Colonic mucosa (tissue), 4 donors: ENCODE data around the gene CSNK2B. TPM values are rescaled to one million over a fixed set of nuclear protein-coding genes. Genes with fewer than 3 reads are reported as not detected.

ENCODE experiments used
- DNase-seq: peaks from one replicate; pipeline ENCODE4 v3.0.0-alpha.2; 2020
- H3K27ac ChIP-seq: fragments of 200-600 bp; one replicate; pipeline ENCODE4 v1.8.0; 2021
- H3K27me3 ChIP-seq: fragments of 200-600 bp; one replicate; pipeline ENCODE4 v1.8.0; 2021
- H3K36me3 ChIP-seq: fragments of 200-600 bp; one replicate; pipeline ENCODE4 v1.8.0; 2021
- H3K4me1 ChIP-seq: fragments of 200-600 bp; one replicate; pipeline ENCODE4 v1.8.0; 2021; ENCODE audit warnings: mild to moderate bottlenecking
- H3K4me3 ChIP-seq: fragments of 200-600 bp; one replicate; pipeline ENCODE4 v1.8.0; 2021
- H3K9ac ChIP-seq, 2 donors: one replicate each; pipeline ENCODE4 v1.7.0; 2013; ENCODE audit warnings: control low read depth in 2 of 2, low read depth in 2 of 2, low read length in 2 of 2
- H3K9me3 ChIP-seq: fragments of 200-600 bp; one replicate; pipeline ENCODE4 v1.8.0; 2021
- CTCF ChIP-seq: fragments of 200-600 bp; IDR thresholded peaks from one replicate; pipeline ENCODE4 v1.8.0; 2022; ENCODE audit warnings: antibody characterized with exemption, mild to moderate bottlenecking
- intact Hi-C: fragments of 100-400 bp; cut with DNase I; formaldehyde crosslinking; loops from one replicate; pipeline ENCODE4 v1.14.1; 2022
- total RNA-seq, 2 donors: library from RNA; stranded (reverse); fragmentation: NEBNext Ultra II Directional in 1 of 2; extraction: Animal tissue kit (Norgen Biotek cat#: 25700) in 1 of 2; gene quantifications; one replicate each; pipeline ENCODE4 v1.2.1, GENCODE V29; 2021
- donor health status: healthy.
- donor health status: DM: no; HTN: no; CAD: no.
- donor health status: DM: no; HTN: no; CAD: no.

Gene CSNK2B
- total RNA-seq, 2 donors from 2014 or later: 140 to 152 TPM

- no peak for TF ChIP-seq CTCF
- peak overlapping the region; percentile 81 to 96 for H3K9ac ChIP-seq
- no peaks in the 10 kb centered on the region for H3K9me3 ChIP-seq
- peak overlapping the region; percentile 87 for H3K4me3 ChIP-seq
- intact Hi-C loops: no loop called here
- no peak for DNase-seq
- H3K36me3 ChIP-seq: peaks cover 27% of the 10 kb centered on the region
- H3K27ac ChIP-seq: peak overlapping the region; percentile 91
- peaks cover 20% of the 10 kb centered on the region for H3K4me1 ChIP-seq
- no peaks in the 10 kb centered on the region for H3K27me3 ChIP-seq
Observed at GRCh38 chr6:31666337-31666965, 571 bp downstream of the CSNK2B start.

- intact Hi-C loops: loop anchor here (10.0 kb wide), 2 partner anchors 215 to 285 kb away; partner anchors contain the start of genes NELFE and SKIC2
Observed at GRCh38 chr6:31669676-31670075, 3.8 kb downstream of the CSNK2B start, which contains the start of gene LY6G5B. Gene LY6G5B (plus strand): TSS chr6:31669976. CDS start chr6:31670951, 975 bp downstream.

GRCh38 chr6:31676322-31676903 is 10.5 kb downstream of the CSNK2B start:
- Histone ChIP-seq H3K36me3 (peaks cover 3% of the 10 kb centered on the region), H3K9me3 (no peaks in the 10 kb centered on the region), H3K27me3 (no peaks in the 10 kb centered on the region), H3K9ac (no peak overlapping the region), H3K4me1 (peaks cover 9% of the 10 kb centered on the region), H3K4me3 (no peak overlapping the region), H3K27ac (no peak overlapping the region)
- intact Hi-C loops: loop anchor here (10.0 kb wide), 2 partner anchors 208 to 278 kb away; partner anchors contain the start of genes NELFE and SKIC2
- no peak for DNase-seq
- TF ChIP-seq CTCF: no peak

More at GRCh38 chr6:31669676-31670075, 3.8 kb downstream of the CSNK2B start, which contains the start of gene LY6G5B:
- H3K9ac ChIP-seq: no peak within 1 kb of the TSS
- DNase-seq: no peak
- H3K9me3 ChIP-seq: no peaks in the 10 kb centered on the region
- TF ChIP-seq CTCF: no peak
- no peaks in the 10 kb centered on the region for H3K27me3 ChIP-seq
- no peak within 1 kb of the TSS for H3K27ac ChIP-seq
- H3K4me1 ChIP-seq: peaks cover 6% of the 10 kb centered on the region
- H3K36me3 ChIP-seq: peaks cover 29% of the 10 kb centered on the region
- H3K4me3 ChIP-seq: no peak within 1 kb of the TSS

GRCh38 chr6:31676904-31677303 is 11.0 kb downstream of the CSNK2B start:
- Histone ChIP-seq H3K27ac (no peak overlapping the region), H3K4me3 (no peak overlapping the region), H3K9me3 (no peaks in the 10 kb centered on the region), H3K27me3 (no peaks in the 10 kb centered on the region), H3K36me3 (no peaks in the 10 kb centered on the region), H3K4me1 (peaks cover 9% of the 10 kb centered on the region), H3K9ac (no peak overlapping the region)
- intact Hi-C loops: loop anchor here (10.0 kb wide), 2 partner anchors 208 to 278 kb away; partner anchors contain the start of genes NELFE and SKIC2
- DNase-seq: no peak
- TF ChIP-seq CTCF: no peak

- Histone ChIP-seq H3K4me3 (no peak overlapping the region), H3K36me3 (no peaks in the 10 kb centered on the region), H3K9ac (no peak overlapping the region), H3K4me1 (peaks cover 9% of the 10 kb centered on the region), H3K27me3 (no peaks in the 10 kb centered on the region), H3K27ac (no peak overlapping the region), H3K9me3 (no peaks in the 10 kb centered on the region)
- DNase-seq: no peak
- no peak for TF ChIP-seq CTCF
- intact Hi-C loops: loop anchor here (10.0 kb wide), 2 partner anchors 207 to 277 kb away; partner anchors contain the start of genes NELFE and SKIC2
Observed at GRCh38 chr6:31677955-31678354, 12.1 kb downstream of the CSNK2B start.
